D721Med (cell line): ENCODE data around the gene UMOD.

ENCODE experiments used
- DNase-seq: peaks from one replicate; pipeline ENCODE4 v3.0.0; 2011; ENCODE audit warnings: low spot score; ENCODE audit not compliant: insufficient read length
- FAIRE-seq: peaks from 2 replicates; lab custom pipeline; 2011; peaks lifted over from hg19 to GRCh38; lab: Jason Lieb, UNC
- CTCF ChIP-seq: IDR thresholded peaks from 2 replicates; pipeline ENCODE4 v1.5.1; 2012; ENCODE audit warnings: mild to moderate bottlenecking, control low read depth; ENCODE audit not compliant: insufficient read depth; ENCODE audit errors: missing control alignments

Gene UMOD

GRCh38 chr16:20369452-20370054, 17.0 kb upstream of the UMOD start:
- no peak for FAIRE-seq
- no peak for TF ChIP-seq CTCF
- no peak for DNase-seq

DNA sequence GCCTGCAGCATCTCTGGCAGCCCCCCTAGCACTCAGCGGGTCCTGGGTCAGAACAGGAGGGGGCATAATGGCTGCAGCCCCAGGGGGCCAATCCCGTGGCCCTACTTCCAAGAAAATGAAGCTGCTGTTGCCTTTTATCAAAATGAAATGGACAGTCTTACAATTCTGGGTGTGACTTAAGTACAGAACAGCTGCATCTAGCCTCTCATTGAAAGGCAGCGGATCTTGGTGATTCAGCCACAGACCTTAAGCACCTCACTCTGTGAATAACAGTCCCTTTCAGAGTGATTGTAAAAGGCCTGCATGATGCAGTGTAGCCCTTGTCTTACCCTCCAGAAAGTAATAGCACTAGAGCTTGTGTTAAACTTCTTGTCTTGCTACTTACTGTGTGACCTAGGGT, 11.5 kb upstream of the UMOD start:
- DNase-seq (no peak), FAIRE-seq (no peak)

DNA sequence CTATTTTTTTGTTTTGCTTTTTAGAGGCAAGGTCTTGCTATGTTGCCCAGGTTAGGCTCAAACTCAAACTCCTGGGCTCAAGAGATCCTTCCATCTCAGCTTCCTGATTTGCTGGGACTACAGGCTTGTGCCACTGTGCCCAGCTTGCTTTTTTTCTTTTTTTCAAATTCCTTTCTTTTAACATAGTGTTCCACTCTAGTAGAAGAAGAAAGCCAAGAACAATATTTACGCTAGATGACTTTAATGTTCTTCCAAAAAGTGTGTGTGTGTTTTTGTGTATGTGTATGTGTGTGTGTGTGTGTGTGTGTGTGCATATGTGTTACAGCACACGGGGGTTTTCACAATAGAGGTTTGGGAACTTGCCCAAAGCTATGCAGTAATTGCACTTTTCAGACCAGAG, 10.7 kb upstream of the UMOD start:
- TF ChIP-seq CTCF, result no peak
- FAIRE-seq (no peak), DNase-seq (no peak)

More for the DNA sequence above, 11.5 kb upstream of the UMOD start:
- no peak for TF ChIP-seq CTCF

DNA sequence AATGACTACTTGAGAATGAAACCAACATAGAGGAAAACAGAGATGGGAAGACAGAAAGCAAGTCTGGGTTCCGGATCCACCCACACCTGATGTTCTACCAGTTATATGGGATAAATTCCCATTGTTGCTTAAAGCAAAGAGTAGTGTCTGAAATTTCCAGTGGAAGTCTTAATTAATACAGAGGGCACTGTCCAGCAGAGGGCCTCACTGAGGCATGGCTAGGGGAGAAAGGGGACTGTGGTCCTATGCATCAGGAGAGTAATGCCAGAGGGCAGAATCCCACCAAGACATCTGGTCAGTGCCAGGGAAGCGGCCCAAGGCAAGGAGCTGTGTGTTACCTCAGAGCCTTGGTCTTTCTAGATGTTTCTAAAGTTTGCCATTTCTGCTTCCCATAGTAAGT, 7.5 kb upstream of the UMOD start:
- FAIRE-seq (no peak), DNase-seq (no peak)
- peak; percentile 16 for TF ChIP-seq CTCF

- DNase-seq (no peak), FAIRE-seq (no peak)
- TF ChIP-seq CTCF, result no peak
Observed at GRCh38 chr16:20355114-20355782, 2.7 kb upstream of the UMOD start.

- TF ChIP-seq CTCF, result no peak
- no peak for DNase-seq
- no peak for FAIRE-seq
Observed at GRCh38 chr16:20353379-20353778, 864 bp upstream of the UMOD start.

DNA sequence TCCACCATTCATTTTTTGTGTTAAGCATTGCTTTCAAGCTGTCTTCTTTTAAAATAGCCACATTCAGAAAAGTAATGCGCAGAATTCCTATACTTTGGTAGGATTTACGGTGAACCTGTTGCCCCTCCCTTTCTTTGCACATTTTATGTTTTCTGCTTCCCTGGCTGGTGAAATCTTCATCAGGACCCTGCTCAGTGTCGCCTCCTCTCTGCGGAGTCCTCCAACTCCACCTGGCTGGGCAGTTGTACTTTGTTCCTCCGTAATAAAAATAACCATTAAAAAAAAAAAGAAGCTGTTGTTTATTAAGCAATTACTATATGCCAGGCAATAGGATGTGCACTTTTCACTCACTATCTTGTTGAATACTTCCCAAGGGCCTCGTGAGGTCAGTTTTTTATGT, 2.9 kb downstream of the UMOD start:
- no peak for TF ChIP-seq CTCF
- FAIRE-seq, result no peak

More for the DNA sequence above, 2.9 kb downstream of the UMOD start:
- DNase-seq, result no peak
